Vagina (tissue), 2 donors: Measurements from ENCODE around the gene ZSWIM6.

Experiments
- CTCF ChIP-seq, 3 experiments: fragments of 450-650 bp in 2 of 3; fragments of 200-600 bp in 1 of 3; sonication (generic) in 1 of 3; IDR thresholded peaks; one replicate each; pipeline ENCODE4 v1.5.1; 2017 to 2019; ENCODE audit warnings: antibody characterized with exemption in 3 of 3, mild to moderate bottlenecking in 2 of 3, moderate library complexity in 2 of 3
- POLR2AphosphoS5 ChIP-seq, 2 donors: sonication (generic); formaldehyde crosslinking; IDR thresholded peaks; one replicate each; pipeline ENCODE4 v1.9.0; 2017; ENCODE audit warnings: antibody characterized with exemption in 2 of 2, mild to moderate bottlenecking in 2 of 2, low read depth in 1 of 2; ENCODE audit not compliant: insufficient read depth in 1 of 2

DNA sequence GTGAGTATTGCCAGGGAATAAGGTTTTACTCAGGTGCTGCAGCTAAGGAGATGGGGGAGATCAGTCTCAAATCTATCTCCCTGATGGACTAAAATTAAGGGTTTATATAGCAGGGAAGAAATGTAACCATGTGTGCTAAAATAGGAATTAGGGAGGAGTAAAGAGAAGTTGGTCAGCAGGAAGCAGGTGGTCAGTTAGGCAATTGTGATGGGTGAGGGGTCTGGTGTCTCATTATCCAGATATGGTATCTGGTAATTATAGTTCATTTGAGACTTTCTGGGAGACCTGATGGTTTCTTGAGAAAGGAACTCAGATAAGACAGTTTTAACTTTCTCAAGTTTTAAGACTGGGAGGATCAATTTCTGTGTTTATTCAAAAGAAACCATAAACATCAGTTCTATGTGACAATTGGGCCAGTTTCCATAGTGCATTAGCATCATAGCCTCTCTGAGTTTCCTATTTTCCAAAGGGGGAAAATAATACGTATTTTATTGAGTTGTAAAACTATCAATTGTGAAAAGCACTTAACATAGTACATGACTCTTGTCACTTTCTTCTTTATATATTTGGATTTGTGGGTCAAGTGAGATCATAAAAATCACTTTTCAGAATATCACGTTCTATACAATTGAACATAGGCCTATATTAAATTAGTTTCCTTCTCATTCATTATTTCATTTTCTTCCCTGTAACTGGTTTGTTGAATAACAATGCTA, 115.9 kb downstream of the ZSWIM6 start:
- TF ChIP-seq CTCF (IDR thresholded peaks at IDR 0.05) (no peak), POLR2AphosphoS5 (IDR thresholded peaks at IDR 0.05; ENCODE audit: insufficient read depth in 1 of 2, low read depth in 1 of 2) (no peak)
